Muscle of leg (tissue), 11 donors: ENCODE data around the gene RACGAP1. TPM values are rescaled to one million over a fixed set of nuclear protein-coding genes. Genes with fewer than 3 reads are reported as not detected.
A peak's percentile ranks its signal among the peaks of the same experiment; 100 is the strongest.

Experiments used
- DNase-seq: peaks from one replicate; pipeline ENCODE4 v3.0.0; 2013
- H3K27ac ChIP-seq: one replicate; pipeline ENCODE4 v1.5.1; 2013; ENCODE audit warnings: mild to moderate bottlenecking, low read length, control low read depth
- H3K27me3 ChIP-seq: one replicate; pipeline ENCODE4 v1.6.1; 2013; ENCODE audit warnings: low read length; ENCODE audit not compliant: control insufficient read depth, insufficient read depth
- H3K36me3 ChIP-seq: one replicate; pipeline ENCODE4 v1.6.1; 2013; ENCODE audit warnings: low read length; ENCODE audit not compliant: control insufficient read depth, insufficient read depth
- H3K4me1 ChIP-seq: one replicate; pipeline ENCODE4 v1.6.1; 2013; ENCODE audit warnings: low read length; ENCODE audit not compliant: control insufficient read depth, insufficient read depth
- H3K4me3 ChIP-seq: one replicate; pipeline ENCODE4 v1.5.1; 2013; ENCODE audit warnings: low read length, control low read depth
- H3K9me3 ChIP-seq: replicated peaks from 2 replicates; pipeline ENCODE4 v1.6.1; 2013; ENCODE audit warnings: low read depth, low read length; ENCODE audit not compliant: control insufficient read depth
- WGBS: methylation state at CpG from one replicate; pipeline ENCODE4 v1.1.5; 2013; ENCODE audit warnings: missing lambda C conversion rate; ENCODE audit not compliant: insufficient coverage; 5-methylcytosine and 5-hydroxymethylcytosine counted together
- polyA plus RNA-seq, 8 donors: library from polyadenylated mRNA; unstranded; fragments of 120-200 nt; gene quantifications; one replicate each; pipeline versions ENCODE4 v1.2.1 to v1.2.3, GENCODE V29; 2013; ENCODE audit warnings: inconsistent platforms in 1 of 8, low replicate concordance in 1 of 8; ENCODE audit not compliant: insufficient read length in 8 of 8, insufficient read depth in 1 of 8
- total RNA-seq: library from RNA; stranded (reverse); fragments of 120-200 nt; gene quantifications from one replicate; pipeline ENCODE4 v1.2.4, GENCODE V29; 2013

RACGAP1 gene
- total and polyA plus RNA-seq, 9 donors = 21.3 to 40.7 (median 28.8) TPM

- no peak for DNase-seq
- 54% methylated on average over 10 of the region's 10 CpGs for WGBS
- Histone ChIP-seq H3K27me3 (peaks cover 55% of the 10 kb centered on the region), H3K27ac (no peak overlapping the region), H3K36me3 (no peaks in the 10 kb centered on the region), H3K4me1 (peaks cover 31% of the 10 kb centered on the region), H3K4me3 (no peak overlapping the region), H3K9me3 (no peaks in the 10 kb centered on the region)
Observed at GRCh38 chr12:49970658-49971057, 54.6 kb downstream of the RACGAP1 start.

- 84% methylated on average over 11 of the region's 12 CpGs for WGBS
- H3K4me3 ChIP-seq = no peak overlapping the region
- no peak for DNase-seq
- no peaks in the 10 kb centered on the region for H3K9me3 ChIP-seq
- H3K4me1 ChIP-seq = peaks cover 23% of the 10 kb centered on the region
- H3K27me3 ChIP-seq = peaks cover 59% of the 10 kb centered on the region
- no peaks in the 10 kb centered on the region for H3K36me3 ChIP-seq
- no peak overlapping the region for H3K27ac ChIP-seq
Observed at GRCh38 chr12:49969651-49970429, 55.5 kb downstream of the RACGAP1 start.

- Histone ChIP-seq H3K9me3 (no peaks in the 10 kb centered on the region), H3K27ac (no peak overlapping the region), H3K27me3 (peaks cover 63% of the 10 kb centered on the region), H3K36me3 (no peaks in the 10 kb centered on the region), H3K4me1 (peaks cover 16% of the 10 kb centered on the region), H3K4me3 (no peak overlapping the region)
- WGBS = 79% methylated on average over 4 of the region's 5 CpGs
- no peak for DNase-seq
Observed at GRCh38 chr12:49969027-49969426, 56.3 kb downstream of the RACGAP1 start.

GRCh38 chr12:49968471-49968870, 56.8 kb downstream of the RACGAP1 start:
- Histone ChIP-seq H3K4me3 (no peak overlapping the region), H3K27me3 (peaks cover 63% of the 10 kb centered on the region), H3K36me3 (no peaks in the 10 kb centered on the region), H3K4me1 (peaks cover 17% of the 10 kb centered on the region), H3K27ac (no peak overlapping the region), H3K9me3 (no peaks in the 10 kb centered on the region)
- no peak for DNase-seq
- 87% methylated on average over 6 of the region's 6 CpGs for WGBS

- H3K36me3 ChIP-seq = no peaks in the 10 kb centered on the region
- H3K4me3 ChIP-seq = peak overlapping the region; percentile 39
- 38% methylated on average over 13 of the region's 15 CpGs for WGBS
- no peak overlapping the region for H3K27ac ChIP-seq
- H3K4me1 ChIP-seq = peaks cover 23% of the 10 kb centered on the region
- peaks cover 69% of the 10 kb centered on the region for H3K27me3 ChIP-seq
- H3K9me3 ChIP-seq = no peaks in the 10 kb centered on the region
- DNase-seq = no peak
Observed at GRCh38 chr12:49967777-49968250, 57.5 kb downstream of the RACGAP1 start.

GRCh38 chr12:49967042-49967776, 58.1 kb downstream of the RACGAP1 start:
- H3K9me3 ChIP-seq = no peaks in the 10 kb centered on the region
- H3K4me3 ChIP-seq = peak overlapping the region; percentile 39
- H3K27ac ChIP-seq = no peak overlapping the region
- peak; percentile 90 for DNase-seq
- peaks cover 25% of the 10 kb centered on the region for H3K4me1 ChIP-seq
- peaks cover 75% of the 10 kb centered on the region for H3K27me3 ChIP-seq
- WGBS = 1% methylated on average over 30 of the region's 40 CpGs
- no peaks in the 10 kb centered on the region for H3K36me3 ChIP-seq

- DNase-seq = no peak
- Histone ChIP-seq H3K4me3 (no peak overlapping the region), H3K9me3 (no peaks in the 10 kb centered on the region), H3K4me1 (peaks cover 21% of the 10 kb centered on the region), H3K27ac (no peak overlapping the region), H3K27me3 (peaks cover 77% of the 10 kb centered on the region), H3K36me3 (no peaks in the 10 kb centered on the region)
- 41% methylated on average over 12 of the region's 16 CpGs for WGBS
Observed at GRCh38 chr12:49966511-49967041, 58.7 kb downstream of the RACGAP1 start.

GRCh38 chr12:49965836-49966235, 59.5 kb downstream of the RACGAP1 start:
- no peaks in the 10 kb centered on the region for H3K36me3 ChIP-seq
- peaks cover 76% of the 10 kb centered on the region for H3K27me3 ChIP-seq
- H3K27ac ChIP-seq = no peak overlapping the region
- DNase-seq = no peak
- no peaks in the 10 kb centered on the region for H3K9me3 ChIP-seq
- 65% methylated on average over 4 of the region's 6 CpGs for WGBS
- peaks cover 27% of the 10 kb centered on the region for H3K4me1 ChIP-seq
- H3K4me3 ChIP-seq = no peak overlapping the region

- Histone ChIP-seq H3K9me3 (no peaks in the 10 kb centered on the region), H3K27ac (no peak overlapping the region), H3K4me3 (no peak overlapping the region), H3K4me1 (peaks cover 31% of the 10 kb centered on the region), H3K27me3 (peaks cover 76% of the 10 kb centered on the region), H3K36me3 (no peaks in the 10 kb centered on the region)
- DNase-seq = no peak
- WGBS = 46% methylated on average over 8 of the region's 13 CpGs
Observed at GRCh38 chr12:49964849-49965624, 60.3 kb downstream of the RACGAP1 start.
